Subcutaneous adipose tissue (tissue), 4 donors: Measurements from ENCODE around the gene CSRP1. TPM values are rescaled to one million over a fixed set of nuclear protein-coding genes. Genes with fewer than 3 reads are reported as not detected.

ENCODE experiments used
- total RNA-seq, 4 donors: library from RNA; depleted of rRNA; stranded (reverse); fragments of >200 nt; gene quantifications; one replicate each; pipeline ENCODE4 v1.1.0, GENCODE V29; 2016
- TF ChIP-seq, protein P1 (sequence below): fragments of 450-650 bp; IDR thresholded peaks from one replicate; pipeline ENCODE4 v1.5.1; 2016; ENCODE audit warnings: low read depth, mild to moderate bottlenecking, control low read depth, antibody characterized with exemption, moderate library complexity

The CSRP1 gene
- total RNA-seq, 4 donors from 2014 or later: 82.0 to 242 (median 155) TPM

DNA sequence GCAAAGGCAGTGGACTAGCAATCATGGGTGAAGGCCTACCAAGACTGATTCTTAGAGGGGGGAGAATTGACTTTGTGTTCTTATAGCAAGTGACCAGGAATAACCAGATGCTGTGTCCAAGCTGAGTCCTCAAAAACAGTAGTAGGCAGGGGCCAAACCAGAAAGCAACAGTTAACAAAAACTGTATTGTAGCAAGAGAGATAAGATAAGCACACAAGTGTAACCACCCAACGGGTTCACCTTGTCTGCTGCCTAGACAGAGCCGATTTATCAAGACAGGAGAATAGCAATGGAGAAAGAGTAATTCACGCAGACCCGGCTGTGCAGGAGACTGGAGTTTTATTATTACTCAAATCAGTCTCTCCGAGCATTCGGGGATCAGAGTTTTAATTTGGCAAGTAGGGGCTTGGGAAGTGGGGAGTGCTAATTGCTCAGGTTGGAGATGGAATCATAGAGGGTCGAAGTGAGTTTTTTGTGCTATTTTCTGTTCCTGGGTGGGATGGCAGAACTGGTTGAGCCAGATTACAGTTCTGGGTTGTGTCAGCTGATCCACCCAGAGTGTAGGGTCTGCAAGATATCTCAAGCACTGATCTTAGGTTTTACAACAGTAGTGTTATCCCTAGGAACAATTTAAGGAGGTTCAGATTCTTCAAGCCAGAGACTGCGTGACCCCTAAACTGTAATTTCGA, 8.3 kb upstream of the CSRP1 start:
- TF ChIP-seq, protein P1, sequence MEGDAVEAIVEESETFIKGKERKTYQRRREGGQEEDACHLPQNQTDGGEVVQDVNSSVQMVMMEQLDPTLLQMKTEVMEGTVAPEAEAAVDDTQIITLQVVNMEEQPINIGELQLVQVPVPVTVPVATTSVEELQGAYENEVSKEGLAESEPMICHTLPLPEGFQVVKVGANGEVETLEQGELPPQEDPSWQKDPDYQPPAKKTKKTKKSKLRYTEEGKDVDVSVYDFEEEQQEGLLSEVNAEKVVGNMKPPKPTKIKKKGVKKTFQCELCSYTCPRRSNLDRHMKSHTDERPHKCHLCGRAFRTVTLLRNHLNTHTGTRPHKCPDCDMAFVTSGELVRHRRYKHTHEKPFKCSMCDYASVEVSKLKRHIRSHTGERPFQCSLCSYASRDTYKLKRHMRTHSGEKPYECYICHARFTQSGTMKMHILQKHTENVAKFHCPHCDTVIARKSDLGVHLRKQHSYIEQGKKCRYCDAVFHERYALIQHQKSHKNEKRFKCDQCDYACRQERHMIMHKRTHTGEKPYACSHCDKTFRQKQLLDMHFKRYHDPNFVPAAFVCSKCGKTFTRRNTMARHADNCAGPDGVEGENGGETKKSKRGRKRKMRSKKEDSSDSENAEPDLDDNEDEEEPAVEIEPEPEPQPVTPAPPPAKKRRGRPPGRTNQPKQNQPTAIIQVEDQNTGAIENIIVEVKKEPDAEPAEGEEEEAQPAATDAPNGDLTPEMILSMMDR: no peak

DNA sequence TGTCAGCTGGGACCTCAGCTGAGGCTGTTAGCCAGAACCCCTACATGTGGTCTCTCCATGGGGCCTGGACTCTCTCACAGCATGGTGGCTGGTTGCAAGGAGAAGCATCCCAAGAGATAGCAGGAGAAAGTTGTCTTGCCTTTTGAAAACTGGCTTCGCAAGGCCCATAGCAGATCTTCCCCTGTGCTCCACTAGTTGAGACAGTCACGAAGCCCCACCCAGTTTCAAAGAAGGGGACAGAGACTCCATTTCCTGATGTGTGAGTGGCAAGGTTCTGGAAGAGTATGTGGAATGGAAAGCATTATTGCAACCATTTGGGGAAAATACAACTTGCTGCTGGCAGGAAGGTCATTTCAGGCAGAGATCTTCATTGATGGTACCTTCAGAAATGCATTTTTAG, 7.5 kb upstream of the CSRP1 start:
- TF ChIP-seq, protein P1: no peak

GRCh38 chr1:201513498-201514243, 6.7 kb upstream of the CSRP1 start:
- TF ChIP-seq, protein P1: no peak

DNA sequence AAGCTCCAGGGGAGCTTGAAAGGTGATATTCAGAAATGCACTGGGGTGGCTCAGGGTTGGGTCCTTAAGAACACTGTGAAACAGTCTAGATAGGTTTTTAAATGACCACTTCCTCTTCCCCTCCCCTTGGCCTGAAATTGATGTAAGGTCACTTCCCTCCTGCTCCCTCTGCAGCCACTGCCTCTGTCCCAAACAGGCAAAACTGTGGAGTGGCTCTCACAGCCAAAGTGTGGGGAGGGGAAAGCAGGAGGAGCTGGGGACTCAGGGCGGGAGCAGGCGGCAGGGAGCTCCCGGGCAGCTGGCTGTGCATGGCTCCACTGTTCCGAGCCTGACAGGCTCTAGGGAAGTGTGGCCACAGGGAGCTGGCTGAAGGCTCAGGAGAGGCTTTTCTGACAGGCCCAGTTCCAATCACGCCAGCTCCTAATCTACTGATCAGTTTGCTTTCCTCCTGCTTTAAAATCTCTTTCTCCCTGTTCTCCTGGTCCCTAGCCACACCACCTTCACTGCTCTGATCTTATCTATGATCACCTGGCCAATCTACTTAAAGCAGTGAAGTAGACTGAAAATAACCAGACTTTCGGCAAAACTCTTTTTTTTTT, 5.1 kb upstream of the CSRP1 start:
- TF ChIP-seq, protein P1: no peak

GRCh38 chr1:201511396-201511940, 4.5 kb upstream of the CSRP1 start:
- TF ChIP-seq, protein P1: no peak

DNA sequence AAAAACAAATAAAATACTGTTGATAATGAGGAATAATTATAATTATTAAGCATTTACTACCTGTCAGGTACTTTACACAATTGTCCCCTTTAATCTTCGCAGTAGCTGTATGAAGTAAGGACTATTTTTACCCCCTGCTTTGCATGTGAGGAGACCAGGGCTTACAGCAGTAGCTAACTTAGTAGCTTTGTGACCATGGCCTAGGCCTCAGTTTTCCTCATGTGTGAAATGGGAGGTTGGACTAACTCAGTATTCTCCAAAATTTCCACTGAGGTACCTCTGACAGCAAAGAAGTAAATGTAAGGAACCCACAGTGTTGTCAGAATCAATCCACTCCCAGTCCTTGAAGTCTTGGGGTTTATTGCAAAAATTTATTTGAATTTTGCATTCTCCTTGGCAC, 3.8 kb upstream of the CSRP1 start:
- TF ChIP-seq, protein P1: no peak
